ENCODE data around the gene KIRREL3. TPM values are rescaled to one million over a fixed set of nuclear protein-coding genes. Genes with fewer than 3 reads are reported as not detected.

The KIRREL3 gene
- polyA plus RNA-seq, 1 donor (not counting 4 experiments of a cell fraction or from before 2014, with no cell fraction given): 0.04 TPM

GRCh38 chr11:126981635-126982034, 18.9 kb downstream of the KIRREL3 start:
- H4K20me1 ChIP-seq (ENCODE audit: control insufficient read depth, extremely low read depth, insufficient read depth, low read length): no peaks in the 10 kb centered on the region
- no peaks in the 10 kb centered on the region for H3K79me2 ChIP-seq (ENCODE audit: control insufficient read depth, insufficient read depth, low read length)
- TF ChIP-seq CTCF (optimal IDR thresholded peaks at IDR 0.05 in 1 of 3, IDR thresholded peaks at IDR 0.05 in 1 of 3, conservative IDR thresholded peaks at IDR 0.05 in 1 of 3; ENCODE audit: extremely low read depth in 1 of 3, insufficient read depth in 2 of 3, low read length in 3 of 3): no peak
- no peak for TF ChIP-seq EZH2 (IDR thresholded peaks at IDR 0.05; ENCODE audit: low read length)
- no peaks in the 10 kb centered on the region for H3K9me3 ChIP-seq (ENCODE audit: control insufficient read depth, low read depth, low read length)
- dilution Hi-C loops (cut with MboI; ENCODE audit: extremely low pct_ligation_motif_present, low sequenced_read_pairs): no loop called here
- H3K36me3 ChIP-seq (ENCODE audit: control insufficient read depth in 2 of 2, extremely low read depth in 1 of 2, insufficient read depth in 2 of 2, low read length in 2 of 2): no peaks in the 10 kb centered on the region
- no peak overlapping the region for H3K4me2 ChIP-seq (ENCODE audit: control insufficient read depth, extremely low read depth, insufficient read depth, low read depth, low read length)
- no peak for DNase-seq (ENCODE audit: low read depth, low spot score)
- no peaks in the 10 kb centered on the region for H3K27me3 ChIP-seq (ENCODE audit: control insufficient read depth, extremely low read depth, insufficient read depth, low read length)
- no peaks in the 10 kb centered on the region for H3K4me1 ChIP-seq (ENCODE audit: control insufficient read depth, extremely low read depth, insufficient read depth, low read length)
- H3K9me1 ChIP-seq (ENCODE audit: control insufficient read depth, extremely low read depth, insufficient read depth, low read length): no peaks in the 10 kb centered on the region
- H3K9ac ChIP-seq (ENCODE audit: control insufficient read depth, extremely low read depth, insufficient read depth, low read length): no peak overlapping the region
- no peak overlapping the region for H2AFZ ChIP-seq (ENCODE audit: control insufficient read depth, low read length)
- no peak overlapping the region for H3K4me3 ChIP-seq (ENCODE audit: control insufficient read depth in 2 of 3, extremely low read depth in 1 of 3, insufficient read depth in 2 of 3, low read depth in 1 of 3, low read length in 3 of 3)
- H3K27ac ChIP-seq (ENCODE audit: control insufficient read depth, insufficient read depth, low read length): no peak overlapping the region
- FAIRE-seq: no peak

- dilution Hi-C loops (cut with MboI; ENCODE audit: extremely low pct_ligation_motif_present, low sequenced_read_pairs): no loop called here
- DNase-seq (ENCODE audit: low read depth, low spot score) (no peak), FAIRE-seq (no peak)
- H3K27ac ChIP-seq (ENCODE audit: control insufficient read depth, insufficient read depth, low read length): no peak overlapping the region
- no peaks in the 10 kb centered on the region for H3K36me3 ChIP-seq (ENCODE audit: control insufficient read depth in 2 of 2, extremely low read depth in 1 of 2, insufficient read depth in 2 of 2, low read length in 2 of 2)
- no peak overlapping the region for H3K4me3 ChIP-seq (ENCODE audit: control insufficient read depth in 2 of 3, extremely low read depth in 1 of 3, insufficient read depth in 2 of 3, low read depth in 1 of 3, low read length in 3 of 3)
- no peak for TF ChIP-seq CTCF (optimal IDR thresholded peaks at IDR 0.05 in 1 of 3, IDR thresholded peaks at IDR 0.05 in 1 of 3, conservative IDR thresholded peaks at IDR 0.05 in 1 of 3; ENCODE audit: extremely low read depth in 1 of 3, insufficient read depth in 2 of 3, low read length in 3 of 3)
- TF ChIP-seq EZH2 (IDR thresholded peaks at IDR 0.05; ENCODE audit: low read length): no peak
- no peaks in the 10 kb centered on the region for H4K20me1 ChIP-seq (ENCODE audit: control insufficient read depth, extremely low read depth, insufficient read depth, low read length)
- H3K4me2 ChIP-seq (ENCODE audit: control insufficient read depth, extremely low read depth, insufficient read depth, low read depth, low read length): no peak overlapping the region
- H2AFZ ChIP-seq (ENCODE audit: control insufficient read depth, low read length): no peak overlapping the region
- H3K4me1 ChIP-seq (ENCODE audit: control insufficient read depth, extremely low read depth, insufficient read depth, low read length): no peaks in the 10 kb centered on the region
- H3K9ac ChIP-seq (ENCODE audit: control insufficient read depth, extremely low read depth, insufficient read depth, low read length): no peak overlapping the region
- H3K27me3 ChIP-seq (ENCODE audit: control insufficient read depth, extremely low read depth, insufficient read depth, low read length): no peaks in the 10 kb centered on the region
- H3K9me3 ChIP-seq (ENCODE audit: control insufficient read depth, low read depth, low read length): no peaks in the 10 kb centered on the region
- no peaks in the 10 kb centered on the region for H3K79me2 ChIP-seq (ENCODE audit: control insufficient read depth, insufficient read depth, low read length)
- H3K9me1 ChIP-seq (ENCODE audit: control insufficient read depth, extremely low read depth, insufficient read depth, low read length): no peaks in the 10 kb centered on the region
These were observed 21.7 kb downstream of the KIRREL3 start for GRCh38 chr11:126978911-126979310.
